H1 (cell line): ENCODE data around the gene LGALS3. TPM values are rescaled to one million over a fixed set of nuclear protein-coding genes. Genes with fewer than 3 reads are reported as not detected.

Experiments used
- MAFK ChIP-seq: IDR thresholded peaks from 2 replicates; pipeline ENCODE4 v1.6.1; 2012; ENCODE audit warnings: low read depth, mild to moderate bottlenecking, improper control_type of control experiment, low read length
- POU5F1 ChIP-seq: IDR thresholded peaks from 2 replicates; pipeline ENCODE4 v1.6.1; 2011; ENCODE audit warnings: low read depth, mild to moderate bottlenecking, low read length, moderate library complexity
- SIN3A ChIP-seq, 2 experiments: IDR thresholded peaks in 1 of 2; conservative IDR thresholded peaks in 1 of 2; 2 replicates each; pipeline ENCODE4 v1.6.1; 2011 to 2012; ENCODE audit warnings: low read length in 2 of 2, improper control_type of control experiment in 1 of 2, low read depth in 1 of 2, mild to moderate bottlenecking in 1 of 2
- polyA plus RNA-seq, 7 experiments: library from polyadenylated mRNA; depleted of rRNA in 3 of 7; stranded (reverse) in 5 of 7; unstranded in 2 of 7; fragments of >200 nt in 5 of 7; fragments of 200-250 nt in 2 of 7; gene quantifications; 1 replicate in 5 of 7; 2 replicates in 1 of 7; 4 replicates in 1 of 7; pipeline versions ENCODE4 v1.2.1 to v1.2.3, GENCODE V29; 2011 to 2013; ENCODE audit warnings: missing spikeins in 2 of 7, mixed read lengths in 2 of 7
- total RNA-seq: library from RNA; stranded (reverse); fragmentation: NEBNext Ultra II Directional; extraction: Animal tissue kit (Norgen Biotek cat#: 25700); gene quantifications from 2 replicates; pipeline ENCODE4 v1.2.1, GENCODE V29; 2021
- TF ChIP-seq, protein P1 (sequence below): fragments of 300-600 bp; sonication (generic); IDR thresholded peaks from 2 replicates; pipeline ENCODE4 v1.7.1; 2012; ENCODE audit warnings: low read length, moderate library complexity, mild to moderate bottlenecking, inconsistent platforms; ENCODE audit not compliant: insufficient replicate concordance
- TF ChIP-seq, protein P2 (sequence below): IDR thresholded peaks from 2 replicates; pipeline ENCODE4 v1.6.1; 2011; ENCODE audit warnings: low read depth, mild to moderate bottlenecking, low read length; ENCODE audit not compliant: insufficient read depth
- TF ChIP-seq, protein P3 (sequence below): IDR thresholded peaks from 2 replicates; pipeline ENCODE4 v1.6.1; 2012; ENCODE audit warnings: low read length, inconsistent platforms
- TF ChIP-seq, protein P4 (sequence below): IDR thresholded peaks from 2 replicates; pipeline ENCODE4 v1.6.1; 2012; ENCODE audit warnings: inconsistent platforms

Gene LGALS3
- total and polyA plus RNA-seq, 2 of the 8 experiments (the other 6 are each of a cell fraction or from before 2014, with no cell fraction given) = 9.7 to 14.5 TPM

DNA sequence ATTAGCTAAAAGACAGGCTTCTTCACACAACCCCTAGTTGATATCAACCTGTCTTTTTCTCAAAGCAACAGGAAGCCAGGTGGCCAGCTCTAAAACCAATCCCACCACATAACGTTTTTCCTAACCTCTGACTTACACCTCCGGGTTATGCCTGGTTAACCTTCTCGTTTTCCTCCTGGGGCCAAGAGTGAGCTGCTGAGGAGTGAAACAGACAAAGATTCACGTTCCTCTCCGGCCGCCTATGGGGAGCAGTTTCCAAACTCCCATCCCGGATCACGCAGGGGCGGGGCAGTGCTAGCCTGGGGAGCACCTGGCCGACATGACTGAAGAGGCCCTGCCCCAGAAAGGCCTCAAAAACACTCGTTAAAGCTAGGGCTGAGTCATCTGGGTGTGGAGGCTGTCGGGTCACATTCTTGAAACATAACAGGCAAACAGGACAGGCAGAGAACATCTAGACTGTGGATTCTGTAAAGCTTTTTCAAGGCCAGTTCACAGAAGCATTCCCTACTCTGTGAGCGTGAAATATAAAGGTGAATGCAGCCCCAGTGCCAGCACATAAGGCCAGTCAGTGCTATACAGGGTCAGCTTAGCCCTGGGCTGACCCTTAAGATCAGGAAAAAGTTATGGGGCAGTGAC is 25.9 kb upstream of the LGALS3 start (continued):
- TF ChIP-seq, protein P1, sequence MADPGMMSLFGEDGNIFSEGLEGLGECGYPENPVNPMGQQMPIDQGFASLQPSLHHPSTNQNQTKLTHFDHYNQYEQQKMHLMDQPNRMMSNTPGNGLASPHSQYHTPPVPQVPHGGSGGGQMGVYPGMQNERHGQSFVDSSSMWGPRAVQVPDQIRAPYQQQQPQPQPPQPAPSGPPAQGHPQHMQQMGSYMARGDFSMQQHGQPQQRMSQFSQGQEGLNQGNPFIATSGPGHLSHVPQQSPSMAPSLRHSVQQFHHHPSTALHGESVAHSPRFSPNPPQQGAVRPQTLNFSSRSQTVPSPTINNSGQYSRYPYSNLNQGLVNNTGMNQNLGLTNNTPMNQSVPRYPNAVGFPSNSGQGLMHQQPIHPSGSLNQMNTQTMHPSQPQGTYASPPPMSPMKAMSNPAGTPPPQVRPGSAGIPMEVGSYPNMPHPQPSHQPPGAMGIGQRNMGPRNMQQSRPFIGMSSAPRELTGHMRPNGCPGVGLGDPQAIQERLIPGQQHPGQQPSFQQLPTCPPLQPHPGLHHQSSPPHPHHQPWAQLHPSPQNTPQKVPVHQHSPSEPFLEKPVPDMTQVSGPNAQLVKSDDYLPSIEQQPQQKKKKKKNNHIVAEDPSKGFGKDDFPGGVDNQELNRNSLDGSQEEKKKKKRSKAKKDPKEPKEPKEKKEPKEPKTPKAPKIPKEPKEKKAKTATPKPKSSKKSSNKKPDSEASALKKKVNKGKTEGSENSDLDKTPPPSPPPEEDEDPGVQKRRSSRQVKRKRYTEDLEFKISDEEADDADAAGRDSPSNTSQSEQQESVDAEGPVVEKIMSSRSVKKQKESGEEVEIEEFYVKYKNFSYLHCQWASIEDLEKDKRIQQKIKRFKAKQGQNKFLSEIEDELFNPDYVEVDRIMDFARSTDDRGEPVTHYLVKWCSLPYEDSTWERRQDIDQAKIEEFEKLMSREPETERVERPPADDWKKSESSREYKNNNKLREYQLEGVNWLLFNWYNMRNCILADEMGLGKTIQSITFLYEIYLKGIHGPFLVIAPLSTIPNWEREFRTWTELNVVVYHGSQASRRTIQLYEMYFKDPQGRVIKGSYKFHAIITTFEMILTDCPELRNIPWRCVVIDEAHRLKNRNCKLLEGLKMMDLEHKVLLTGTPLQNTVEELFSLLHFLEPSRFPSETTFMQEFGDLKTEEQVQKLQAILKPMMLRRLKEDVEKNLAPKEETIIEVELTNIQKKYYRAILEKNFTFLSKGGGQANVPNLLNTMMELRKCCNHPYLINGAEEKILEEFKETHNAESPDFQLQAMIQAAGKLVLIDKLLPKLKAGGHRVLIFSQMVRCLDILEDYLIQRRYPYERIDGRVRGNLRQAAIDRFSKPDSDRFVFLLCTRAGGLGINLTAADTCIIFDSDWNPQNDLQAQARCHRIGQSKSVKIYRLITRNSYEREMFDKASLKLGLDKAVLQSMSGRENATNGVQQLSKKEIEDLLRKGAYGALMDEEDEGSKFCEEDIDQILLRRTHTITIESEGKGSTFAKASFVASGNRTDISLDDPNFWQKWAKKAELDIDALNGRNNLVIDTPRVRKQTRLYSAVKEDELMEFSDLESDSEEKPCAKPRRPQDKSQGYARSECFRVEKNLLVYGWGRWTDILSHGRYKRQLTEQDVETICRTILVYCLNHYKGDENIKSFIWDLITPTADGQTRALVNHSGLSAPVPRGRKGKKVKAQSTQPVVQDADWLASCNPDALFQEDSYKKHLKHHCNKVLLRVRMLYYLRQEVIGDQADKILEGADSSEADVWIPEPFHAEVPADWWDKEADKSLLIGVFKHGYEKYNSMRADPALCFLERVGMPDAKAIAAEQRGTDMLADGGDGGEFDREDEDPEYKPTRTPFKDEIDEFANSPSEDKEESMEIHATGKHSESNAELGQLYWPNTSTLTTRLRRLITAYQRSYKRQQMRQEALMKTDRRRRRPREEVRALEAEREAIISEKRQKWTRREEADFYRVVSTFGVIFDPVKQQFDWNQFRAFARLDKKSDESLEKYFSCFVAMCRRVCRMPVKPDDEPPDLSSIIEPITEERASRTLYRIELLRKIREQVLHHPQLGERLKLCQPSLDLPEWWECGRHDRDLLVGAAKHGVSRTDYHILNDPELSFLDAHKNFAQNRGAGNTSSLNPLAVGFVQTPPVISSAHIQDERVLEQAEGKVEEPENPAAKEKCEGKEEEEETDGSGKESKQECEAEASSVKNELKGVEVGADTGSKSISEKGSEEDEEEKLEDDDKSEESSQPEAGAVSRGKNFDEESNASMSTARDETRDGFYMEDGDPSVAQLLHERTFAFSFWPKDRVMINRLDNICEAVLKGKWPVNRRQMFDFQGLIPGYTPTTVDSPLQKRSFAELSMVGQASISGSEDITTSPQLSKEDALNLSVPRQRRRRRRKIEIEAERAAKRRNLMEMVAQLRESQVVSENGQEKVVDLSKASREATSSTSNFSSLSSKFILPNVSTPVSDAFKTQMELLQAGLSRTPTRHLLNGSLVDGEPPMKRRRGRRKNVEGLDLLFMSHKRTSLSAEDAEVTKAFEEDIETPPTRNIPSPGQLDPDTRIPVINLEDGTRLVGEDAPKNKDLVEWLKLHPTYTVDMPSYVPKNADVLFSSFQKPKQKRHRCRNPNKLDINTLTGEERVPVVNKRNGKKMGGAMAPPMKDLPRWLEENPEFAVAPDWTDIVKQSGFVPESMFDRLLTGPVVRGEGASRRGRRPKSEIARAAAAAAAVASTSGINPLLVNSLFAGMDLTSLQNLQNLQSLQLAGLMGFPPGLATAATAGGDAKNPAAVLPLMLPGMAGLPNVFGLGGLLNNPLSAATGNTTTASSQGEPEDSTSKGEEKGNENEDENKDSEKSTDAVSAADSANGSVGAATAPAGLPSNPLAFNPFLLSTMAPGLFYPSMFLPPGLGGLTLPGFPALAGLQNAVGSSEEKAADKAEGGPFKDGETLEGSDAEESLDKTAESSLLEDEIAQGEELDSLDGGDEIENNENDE = no peak
- TF ChIP-seq, protein P2, sequence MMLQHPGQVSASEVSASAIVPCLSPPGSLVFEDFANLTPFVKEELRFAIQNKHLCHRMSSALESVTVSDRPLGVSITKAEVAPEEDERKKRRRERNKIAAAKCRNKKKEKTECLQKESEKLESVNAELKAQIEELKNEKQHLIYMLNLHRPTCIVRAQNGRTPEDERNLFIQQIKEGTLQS = no peak
- TF ChIP-seq SIN3A (conservative IDR thresholded peaks at IDR 0.05 in 1 of 2, IDR thresholded peaks at IDR 0.05 in 1 of 2; ENCODE audit: low read depth in 1 of 2, low read length in 2 of 2) (no peak), POU5F1 (no peak), MAFK (no peak)
- TF ChIP-seq, protein P3, sequence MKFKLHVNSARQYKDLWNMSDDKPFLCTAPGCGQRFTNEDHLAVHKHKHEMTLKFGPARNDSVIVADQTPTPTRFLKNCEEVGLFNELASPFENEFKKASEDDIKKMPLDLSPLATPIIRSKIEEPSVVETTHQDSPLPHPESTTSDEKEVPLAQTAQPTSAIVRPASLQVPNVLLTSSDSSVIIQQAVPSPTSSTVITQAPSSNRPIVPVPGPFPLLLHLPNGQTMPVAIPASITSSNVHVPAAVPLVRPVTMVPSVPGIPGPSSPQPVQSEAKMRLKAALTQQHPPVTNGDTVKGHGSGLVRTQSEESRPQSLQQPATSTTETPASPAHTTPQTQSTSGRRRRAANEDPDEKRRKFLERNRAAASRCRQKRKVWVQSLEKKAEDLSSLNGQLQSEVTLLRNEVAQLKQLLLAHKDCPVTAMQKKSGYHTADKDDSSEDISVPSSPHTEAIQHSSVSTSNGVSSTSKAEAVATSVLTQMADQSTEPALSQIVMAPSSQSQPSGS = no peak
- TF ChIP-seq, protein P4, sequence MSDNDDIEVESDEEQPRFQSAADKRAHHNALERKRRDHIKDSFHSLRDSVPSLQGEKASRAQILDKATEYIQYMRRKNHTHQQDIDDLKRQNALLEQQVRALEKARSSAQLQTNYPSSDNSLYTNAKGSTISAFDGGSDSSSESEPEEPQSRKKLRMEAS = no peak
